ENCODE data around the gene TANK.

DNA sequence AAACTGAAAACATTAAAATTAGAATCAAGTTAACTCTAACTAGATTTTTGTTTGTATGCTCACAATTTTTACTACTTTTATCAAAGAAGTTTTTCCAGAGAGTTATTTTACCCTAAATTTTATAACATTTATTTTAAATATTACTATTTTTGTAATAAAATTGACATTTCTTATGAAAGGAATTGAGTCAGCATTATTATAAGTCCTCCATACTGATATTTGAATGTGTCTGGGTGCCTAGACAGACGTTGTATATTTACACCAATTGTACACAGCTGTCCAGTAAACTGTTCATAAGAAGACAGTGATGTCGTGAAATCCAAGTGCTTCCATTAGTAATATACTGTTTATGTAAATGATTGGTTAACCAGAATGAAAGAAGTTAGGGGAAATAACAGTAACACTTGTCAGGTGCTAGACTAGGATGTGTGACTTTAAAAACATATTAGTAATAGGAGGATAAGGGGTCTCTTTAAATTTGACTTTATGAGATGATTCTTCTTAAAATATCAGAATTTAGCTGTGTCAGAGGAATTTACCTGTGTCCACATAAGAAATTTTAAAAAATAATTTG, 73.7 kb downstream of the TANK start:
- TF ChIP-seq POLR2A (IDR thresholded peaks at IDR 0.05) = no peak
- TF ChIP-seq, protein P1, sequence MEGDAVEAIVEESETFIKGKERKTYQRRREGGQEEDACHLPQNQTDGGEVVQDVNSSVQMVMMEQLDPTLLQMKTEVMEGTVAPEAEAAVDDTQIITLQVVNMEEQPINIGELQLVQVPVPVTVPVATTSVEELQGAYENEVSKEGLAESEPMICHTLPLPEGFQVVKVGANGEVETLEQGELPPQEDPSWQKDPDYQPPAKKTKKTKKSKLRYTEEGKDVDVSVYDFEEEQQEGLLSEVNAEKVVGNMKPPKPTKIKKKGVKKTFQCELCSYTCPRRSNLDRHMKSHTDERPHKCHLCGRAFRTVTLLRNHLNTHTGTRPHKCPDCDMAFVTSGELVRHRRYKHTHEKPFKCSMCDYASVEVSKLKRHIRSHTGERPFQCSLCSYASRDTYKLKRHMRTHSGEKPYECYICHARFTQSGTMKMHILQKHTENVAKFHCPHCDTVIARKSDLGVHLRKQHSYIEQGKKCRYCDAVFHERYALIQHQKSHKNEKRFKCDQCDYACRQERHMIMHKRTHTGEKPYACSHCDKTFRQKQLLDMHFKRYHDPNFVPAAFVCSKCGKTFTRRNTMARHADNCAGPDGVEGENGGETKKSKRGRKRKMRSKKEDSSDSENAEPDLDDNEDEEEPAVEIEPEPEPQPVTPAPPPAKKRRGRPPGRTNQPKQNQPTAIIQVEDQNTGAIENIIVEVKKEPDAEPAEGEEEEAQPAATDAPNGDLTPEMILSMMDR (IDR thresholded peaks at IDR 0.05) = no peak

Data from esophagus squamous epithelium (tissue), 4 donors.